PC-3 (cell line): ENCODE data around the gene HOXD11. TPM values are rescaled to one million over a fixed set of nuclear protein-coding genes. Genes with fewer than 3 reads are reported as not detected.

Experiments
- ATAC-seq: fragments of 200-7000 bp; cut with Tn5 transposase; 2 replicates; pipeline ENCODE4 v1.9.1; 2020; ENCODE audit warnings: mild to moderate bottlenecking, moderate library complexity
- BruUV-seq: library from RNA; stranded (reverse); fragments of 400-500 nt; replicated peaks from 2 replicates; lab custom pipeline; 2021; lab: Mats Ljungman, UMichigan
- CTCF ChIA-PET: fragments of 300-600 bp; sonication (Branson Sonifier 250); formaldehyde crosslinking; loops from one replicate; lab custom pipeline; 2022; ENCODE audit warnings: antibody characterized with exemption; lab: Charles Lee
- POLR2A ChIA-PET: fragments of 300-600 bp; sonication (Branson Sonifier 250); formaldehyde crosslinking; loops from one replicate; lab custom pipeline; 2022; ENCODE audit warnings: antibody characterized with exemption; ENCODE audit not compliant: unreplicated experiment; lab: Charles Lee
- DNase-seq: peaks from one replicate; pipeline ENCODE4 v3.0.0-alpha.2; 2015
- H2AFZ ChIP-seq: fragments of 300-600 bp; sonication (generic); 2 replicates; pipeline ENCODE4 v1.6.0; 2016; ENCODE audit warnings: antibody characterized with exemption, low read length
- H3F3A ChIP-seq: fragments of 300-600 bp; sonication (generic); one replicate; pipeline ENCODE4 v1.6.0; 2017; ENCODE audit warnings: antibody characterized with exemption, low read length, control low read depth, mild to moderate bottlenecking; ENCODE audit not compliant: unreplicated experiment
- H3K27ac ChIP-seq: fragments of 300-600 bp; sonication (generic); 2 replicates; pipeline ENCODE4 v1.5.1; 2016; ENCODE audit warnings: mild to moderate bottlenecking, low read length
- H3K27me3 ChIP-seq: fragments of 300-600 bp; sonication (generic); 2 replicates; pipeline ENCODE4 v1.6.1; 2016; ENCODE audit warnings: low read length, mixed read lengths
- H3K36me3 ChIP-seq: fragments of 300-600 bp; sonication (generic); 2 replicates; pipeline ENCODE4 v1.6.1; 2016; ENCODE audit warnings: low read depth, mixed run types, low read length, mixed read lengths
- H3K4me1 ChIP-seq: fragments of 300-600 bp; sonication (generic); 2 replicates; pipeline ENCODE4 v1.5.1; 2016; ENCODE audit warnings: low read length; ENCODE audit not compliant: insufficient read depth
- H3K4me2 ChIP-seq: fragments of 300-600 bp; sonication (generic); 2 replicates; pipeline ENCODE4 v1.6.0; 2016; ENCODE audit warnings: low read length
- H3K4me3 ChIP-seq: fragments of 300-600 bp; sonication (generic); 2 replicates; pipeline ENCODE4 v1.5.1; 2016; ENCODE audit warnings: mild to moderate bottlenecking, low read length, mixed read lengths
- H3K79me2 ChIP-seq: fragments of 300-600 bp; sonication (generic); 2 replicates; pipeline ENCODE4 v1.6.1; 2017; ENCODE audit warnings: low read length, mixed read lengths
- H3K9ac ChIP-seq: fragments of 300-600 bp; sonication (generic); 2 replicates; pipeline ENCODE4 v1.6.0; 2016; ENCODE audit warnings: mild to moderate bottlenecking, low read length
- H3K9me2 ChIP-seq: fragments of 300-600 bp; sonication (generic); replicated peaks from 2 replicates; pipeline ENCODE4 v1.6.1; 2016; ENCODE audit warnings: mixed run types, low read length, mixed read lengths
- H3K9me3 ChIP-seq: fragments of 300-600 bp; sonication (generic); 2 replicates; pipeline ENCODE4 v1.6.1; 2016; ENCODE audit warnings: low read length, mixed read lengths
- H4K20me1 ChIP-seq: fragments of 300-600 bp; sonication (generic); 2 replicates; pipeline ENCODE4 v1.6.1; 2016; ENCODE audit warnings: low read length, mixed read lengths
- EZH2 ChIP-seq: fragments of 300-600 bp; sonication (generic); IDR thresholded peaks from one replicate; pipeline ENCODE4 v1.6.1; 2017; ENCODE audit warnings: antibody characterized with exemption, mild to moderate bottlenecking, low read length; ENCODE audit not compliant: unreplicated experiment
- EZH2phosphoT487 ChIP-seq: fragments of 300-600 bp; sonication (generic); IDR thresholded peaks from 2 replicates; pipeline ENCODE4 v1.6.1; 2018; ENCODE audit warnings: mild to moderate bottlenecking, antibody characterized with exemption, low read length, borderline replicate concordance
- intact Hi-C: fragments of 100-400 bp; cut with micrococcal nuclease; formaldehyde crosslinking; loops from 2 replicates; pipeline ENCODE4 v1.9.0; 2023
- total RNA-seq: library from RNA; depleted of rRNA; stranded (reverse); fragments of >200 nt; gene quantifications from 2 replicates; pipeline ENCODE4 v1.2.3, GENCODE V29; 2014
- TF ChIP-seq, protein P1 (sequence below): fragments of 300-600 bp; sonication (generic); conservative IDR thresholded peaks from 2 replicates; pipeline ENCODE4 v1.5.1; 2017; ENCODE audit warnings: antibody characterized with exemption, low read depth, mild to moderate bottlenecking, low read length

The HOXD11 gene
- total RNA-seq, 1 experiment from 2014 or later = not detected

DNA sequence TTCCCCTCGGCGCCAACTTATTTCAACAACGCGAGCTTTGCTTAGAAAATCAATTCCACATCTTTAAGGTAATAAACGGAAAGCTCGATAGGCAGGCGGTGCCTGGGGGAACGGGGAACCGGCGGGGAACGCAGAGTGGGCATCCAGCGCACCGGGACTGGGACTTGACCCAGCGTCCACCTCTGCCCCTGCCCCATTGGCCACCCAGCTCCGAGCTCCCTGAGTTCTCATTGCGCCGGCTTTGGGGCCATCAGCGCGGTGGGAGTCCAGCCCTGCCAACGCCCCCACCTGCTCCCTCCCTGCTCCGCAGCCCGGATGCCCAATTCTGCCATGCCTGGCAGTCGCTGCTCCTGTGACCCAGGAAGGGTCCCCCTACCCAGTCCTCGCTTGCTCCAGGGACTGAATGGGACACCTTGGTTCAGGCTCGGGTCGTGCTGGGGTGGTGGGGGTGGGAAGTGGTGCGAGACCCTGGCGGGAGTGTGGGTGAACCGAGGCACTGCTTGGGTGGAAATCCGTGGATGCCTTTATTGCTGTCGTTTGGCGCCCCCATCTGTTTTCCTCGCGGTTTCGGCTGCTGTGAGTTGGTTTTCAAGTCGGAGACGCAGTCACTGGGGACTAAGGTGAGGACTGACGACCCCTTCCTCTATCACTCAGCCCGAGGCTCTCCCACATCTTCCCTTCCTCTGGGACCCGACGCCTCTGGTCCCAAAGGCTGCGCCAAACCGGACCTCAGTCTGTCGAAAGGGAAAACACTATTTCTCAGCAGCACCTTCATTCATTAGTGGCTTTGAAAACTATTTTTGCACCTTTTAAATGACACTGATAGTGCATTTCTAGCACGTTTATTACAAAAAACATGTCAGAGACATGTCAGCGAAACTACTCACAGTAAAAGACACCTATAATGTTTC lies 21.0 kb upstream of the HOXD11 start:
- BruUV-seq = no TSS peak
- no peaks in the 10 kb centered on the region for H3F3A ChIP-seq
- POLR2A ChIA-PET = no interaction called here
- CTCF ChIA-PET = interaction anchor here (0.6 to 1.1 kb wide), 4 partner anchors 30 to 889 kb away, joined by 3 to 5 read pairs (median 4); no protein-coding TSS in a partner anchor
- H3K4me2 ChIP-seq = peak overlapping the region; percentile 81
- H3K9me2 ChIP-seq = no peaks in the 10 kb centered on the region
- peaks cover 50% of the 10 kb centered on the region for H3K27me3 ChIP-seq
- no peaks in the 10 kb centered on the region for H3K9me3 ChIP-seq
- peak overlapping the region; percentile 54 for H3K4me3 ChIP-seq
- peaks cover 12% of the 10 kb centered on the region for H3K4me1 ChIP-seq
- ATAC-seq = peak; percentile 34
- peak overlapping the region; percentile 60; the same call in 1 of the 2 replicates for H2AFZ ChIP-seq
- TF ChIP-seq, protein P1, sequence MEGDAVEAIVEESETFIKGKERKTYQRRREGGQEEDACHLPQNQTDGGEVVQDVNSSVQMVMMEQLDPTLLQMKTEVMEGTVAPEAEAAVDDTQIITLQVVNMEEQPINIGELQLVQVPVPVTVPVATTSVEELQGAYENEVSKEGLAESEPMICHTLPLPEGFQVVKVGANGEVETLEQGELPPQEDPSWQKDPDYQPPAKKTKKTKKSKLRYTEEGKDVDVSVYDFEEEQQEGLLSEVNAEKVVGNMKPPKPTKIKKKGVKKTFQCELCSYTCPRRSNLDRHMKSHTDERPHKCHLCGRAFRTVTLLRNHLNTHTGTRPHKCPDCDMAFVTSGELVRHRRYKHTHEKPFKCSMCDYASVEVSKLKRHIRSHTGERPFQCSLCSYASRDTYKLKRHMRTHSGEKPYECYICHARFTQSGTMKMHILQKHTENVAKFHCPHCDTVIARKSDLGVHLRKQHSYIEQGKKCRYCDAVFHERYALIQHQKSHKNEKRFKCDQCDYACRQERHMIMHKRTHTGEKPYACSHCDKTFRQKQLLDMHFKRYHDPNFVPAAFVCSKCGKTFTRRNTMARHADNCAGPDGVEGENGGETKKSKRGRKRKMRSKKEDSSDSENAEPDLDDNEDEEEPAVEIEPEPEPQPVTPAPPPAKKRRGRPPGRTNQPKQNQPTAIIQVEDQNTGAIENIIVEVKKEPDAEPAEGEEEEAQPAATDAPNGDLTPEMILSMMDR = peak; percentile 83
- TF ChIP-seq EZH2 (no peak), EZH2phosphoT487 (no peak)
- peak; percentile 49 for DNase-seq
- no peaks in the 10 kb centered on the region for H3K36me3 ChIP-seq
- intact Hi-C loops = loop anchor here (1.0 to 5.0 kb wide), 5 partner anchors 84 to 719 kb away; partner anchors contain the start of gene LNPK
- no peaks in the 10 kb centered on the region for H4K20me1 ChIP-seq
- no peak overlapping the region for H3K27ac ChIP-seq
- no peak overlapping the region for H3K9ac ChIP-seq
- no peaks in the 10 kb centered on the region for H3K79me2 ChIP-seq

DNA sequence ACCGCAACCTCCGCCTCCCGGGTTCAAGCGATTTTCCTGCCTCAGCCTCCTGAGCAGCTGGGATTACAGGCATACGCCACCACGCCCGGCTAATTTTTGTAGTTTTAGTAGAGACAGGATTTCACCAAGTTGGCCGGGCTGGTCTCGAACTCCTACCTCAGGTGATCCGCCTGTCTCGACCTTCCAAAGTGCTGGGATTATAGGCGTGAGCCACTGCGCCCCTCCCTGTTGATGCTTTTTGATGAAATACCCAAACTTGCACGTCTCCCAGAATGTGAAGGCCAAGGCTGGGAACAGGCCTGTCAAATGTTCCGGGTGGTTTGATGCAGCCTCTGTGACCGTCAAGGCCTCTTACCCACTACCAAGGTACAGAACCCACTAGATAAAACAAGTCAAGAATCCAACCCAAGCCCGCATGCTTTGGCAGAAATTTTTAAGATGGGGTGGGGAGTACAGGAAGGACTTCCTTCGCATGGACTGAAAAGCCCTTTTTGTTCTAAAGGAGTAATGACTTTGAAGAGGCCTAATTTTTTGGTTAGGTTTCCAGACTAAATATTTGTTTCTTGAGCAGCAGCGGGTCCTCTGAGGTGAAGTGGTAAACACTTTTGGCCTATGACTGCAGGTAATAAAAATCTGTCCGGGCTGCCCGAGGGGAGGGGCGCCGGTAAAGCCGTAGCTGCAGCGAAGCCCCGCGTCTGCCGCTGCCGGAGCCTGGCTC lies 19.6 kb upstream of the HOXD11 start:
- Histone ChIP-seq H3F3A (no peaks in the 10 kb centered on the region), H3K36me3 (no peaks in the 10 kb centered on the region), H3K4me2 (peak overlapping the region; percentile 98), H4K20me1 (no peaks in the 10 kb centered on the region), H2AFZ (peak overlapping the region; percentile 95), H3K27ac (no peak overlapping the region), H3K4me3 (peak overlapping the region; percentile 72), H3K79me2 (no peaks in the 10 kb centered on the region), H3K9ac (no peak overlapping the region), H3K4me1 (peaks cover 12% of the 10 kb centered on the region), H3K9me3 (no peaks in the 10 kb centered on the region), H3K9me2 (no peaks in the 10 kb centered on the region), H3K27me3 (peaks cover 60% of the 10 kb centered on the region)
- ATAC-seq (no peak), DNase-seq (no peak)
- TF ChIP-seq EZH2phosphoT487 (no peak), EZH2 (no peak)
- TF ChIP-seq, protein P1 = no peak
- intact Hi-C loops = loop anchor here (2.0 to 5.0 kb wide), 3 partner anchors 85 to 721 kb away; partner anchors contain the start of gene LNPK
- CTCF ChIA-PET = interaction anchor here (0.6 to 1.4 kb wide), 4 partner anchors 9 to 500 kb away, joined by 3 to 7 read pairs (median 5); no protein-coding TSS in a partner anchor
- POLR2A ChIA-PET = no interaction called here
- BruUV-seq = no TSS peak
